NAMALWA (cell line): ENCODE results near the gene TARDBP.
"Not testable (repeated sequence)": the region's sequence is repeated elsewhere in the genome, so short reads cannot be mapped to it uniquely, and the experiment has no call there.

ENCODE experiments used
- DNase-seq: peaks from one replicate; pipeline ENCODE4 v3.0.0-alpha.2; 2015; ENCODE audit warnings: low spot score

Gene TARDBP

DNA sequence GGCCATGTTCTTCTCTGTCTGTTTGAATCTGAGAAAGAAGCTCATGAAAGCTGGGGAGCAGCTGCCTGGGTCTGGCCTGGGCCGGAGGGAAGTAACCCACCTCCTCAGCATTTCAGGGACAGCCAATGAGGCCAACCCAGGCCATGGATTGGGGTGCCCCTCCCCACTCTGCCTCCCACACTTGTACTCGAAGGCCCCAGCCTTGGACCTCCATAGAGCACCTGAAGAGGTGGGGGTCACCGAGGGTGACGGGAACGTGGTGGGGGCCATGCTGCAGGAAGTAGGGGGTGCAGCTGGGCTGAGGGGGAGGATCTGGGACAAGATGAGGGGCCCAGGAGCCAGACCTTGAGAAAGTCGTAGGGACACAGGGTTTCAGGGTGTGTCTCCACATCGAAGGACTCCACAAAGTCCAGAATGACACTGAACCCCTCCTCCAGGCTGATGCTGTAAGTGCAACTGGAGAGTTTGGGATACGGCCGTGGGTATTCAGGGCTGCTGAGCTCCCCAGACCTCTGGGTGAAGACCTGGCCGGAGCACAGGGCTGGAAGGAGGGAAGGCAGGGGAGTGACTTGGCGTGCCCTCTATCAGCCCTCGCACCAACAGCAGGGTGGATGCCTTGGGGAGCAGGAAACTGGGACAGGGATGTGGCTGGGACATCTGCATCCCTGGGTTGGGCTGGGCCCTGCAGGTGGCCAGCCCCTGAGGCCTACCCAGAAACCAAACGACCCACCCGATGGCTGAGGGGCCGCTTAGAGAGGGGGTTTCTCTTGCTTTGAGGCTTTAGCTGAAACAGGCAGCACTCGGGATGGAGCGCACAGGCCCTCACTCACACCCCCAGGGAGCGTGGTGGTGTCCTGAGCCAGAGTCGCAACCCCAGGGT, 30.8 kb downstream of the TARDBP start:
- no peak for DNase-seq

DNA sequence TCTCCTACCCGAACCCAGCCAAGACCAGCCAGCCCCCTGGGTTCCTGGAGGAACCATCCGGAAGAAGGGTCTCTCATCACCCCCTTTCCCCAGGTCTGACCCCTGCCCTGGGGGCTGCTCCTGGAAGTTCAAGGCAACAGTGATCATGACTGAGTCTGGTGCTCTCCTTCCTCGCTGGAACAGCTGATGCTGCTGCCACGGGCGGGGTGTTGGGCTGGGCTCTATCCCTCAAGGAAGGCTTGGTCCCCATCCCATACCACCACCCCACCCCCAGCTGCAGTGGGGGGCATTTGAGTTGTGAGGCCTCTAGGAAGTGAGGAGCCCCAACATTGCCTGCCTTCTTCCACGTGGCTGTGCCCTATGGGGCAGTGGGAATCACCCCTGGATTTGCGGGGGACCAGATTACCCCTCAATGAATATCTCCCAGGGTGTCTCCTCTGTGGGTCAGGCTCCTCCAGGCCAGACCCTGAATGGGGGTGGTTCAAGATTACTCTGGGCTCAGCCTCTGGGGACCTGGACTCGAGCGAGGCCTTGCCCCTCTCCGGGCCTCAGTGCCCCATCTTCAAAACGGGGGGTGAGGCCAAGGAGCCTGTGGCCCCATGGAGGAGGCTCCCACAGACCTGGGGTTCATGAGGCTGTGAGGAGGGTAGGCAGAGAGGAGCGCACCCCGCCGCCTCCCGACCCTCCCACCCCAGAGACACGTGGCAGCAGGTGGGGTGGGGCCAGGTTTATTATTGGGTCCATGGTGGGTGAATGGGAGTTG, 31.8 kb downstream of the TARDBP start:
- DNase-seq: no peak

- DNase-seq: no peak
Observed at GRCh38 chr1:11044849-11045427, 32.5 kb downstream of the TARDBP start.

DNA sequence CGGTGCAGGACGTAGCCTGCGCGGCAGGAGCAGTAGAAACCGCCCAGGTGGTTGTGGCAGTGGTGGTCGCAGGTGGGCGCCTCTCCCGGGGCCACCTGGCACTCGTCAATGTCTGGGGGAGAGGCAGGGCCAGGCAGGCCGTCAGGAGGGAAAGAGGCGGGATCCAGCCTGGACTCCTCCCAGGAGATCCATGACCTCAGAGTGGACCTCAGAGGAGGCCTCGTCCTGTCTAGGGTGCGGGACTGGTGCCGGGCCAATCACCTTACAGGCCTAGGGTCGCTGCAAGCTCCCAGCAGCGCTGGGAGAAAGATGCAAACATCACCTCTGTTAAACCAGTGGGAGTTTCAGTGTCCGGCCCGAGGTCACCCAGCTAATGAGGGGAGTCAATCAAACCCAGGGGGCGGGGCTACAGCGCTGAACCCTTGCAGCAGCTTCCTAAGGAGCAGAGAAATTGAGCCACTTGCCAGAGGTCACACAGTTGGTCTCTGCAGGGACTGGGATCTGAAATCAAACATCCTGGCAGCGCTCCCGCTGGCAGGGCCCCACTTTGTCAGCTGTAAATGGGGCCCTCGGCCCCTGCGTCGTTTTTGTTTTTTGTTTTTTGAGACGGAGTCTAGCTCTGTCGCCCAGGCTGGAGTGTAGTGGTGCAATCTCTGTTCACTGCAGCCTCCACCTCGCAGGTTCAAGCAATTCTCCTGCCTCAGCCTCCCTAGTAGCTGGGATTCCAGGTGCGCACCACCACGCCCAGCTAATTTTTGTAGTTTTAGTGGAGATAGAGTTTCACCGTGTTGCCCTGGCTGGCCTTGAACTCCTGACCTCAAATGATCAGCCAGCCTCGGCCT, 33.2 kb downstream of the TARDBP start:
- peak; percentile 46 for DNase-seq

- DNase-seq: no peak
Observed at GRCh38 chr1:11046270-11046566, 33.8 kb downstream of the TARDBP start.

- no peak for DNase-seq
Observed at GRCh38 chr1:11046625-11047365, 34.3 kb downstream of the TARDBP start, which contains the start of gene MASP2. Gene MASP2, minus strand, starts transcription at chr1:11047239. Its CDS starts 32 bp downstream, at chr1:11047207.

DNA sequence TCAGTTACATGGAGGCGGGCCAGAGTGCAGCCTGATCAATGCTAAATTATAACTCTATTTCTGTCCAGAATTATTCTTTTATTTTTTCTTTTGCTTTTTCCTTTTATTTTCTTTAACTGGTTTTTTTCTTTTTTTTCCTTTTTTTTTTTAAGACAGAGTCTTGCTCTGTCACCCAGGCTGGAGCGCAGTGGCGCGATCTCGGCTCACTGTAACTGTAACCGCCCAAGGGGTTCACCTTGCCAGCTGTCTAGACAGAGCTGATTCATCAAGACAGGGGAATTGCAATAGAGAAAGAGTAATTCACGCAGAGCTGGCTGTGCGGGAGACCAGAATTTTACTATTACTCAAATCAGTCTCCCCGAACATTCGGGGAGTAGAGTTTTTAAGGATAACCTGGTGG, 38.7 kb downstream of the TARDBP start:
- DNase-seq: not testable (repeated sequence)

GRCh38 chr1:11051781-11052511, 39.5 kb downstream of the TARDBP start:
- no peak for DNase-seq

DNA sequence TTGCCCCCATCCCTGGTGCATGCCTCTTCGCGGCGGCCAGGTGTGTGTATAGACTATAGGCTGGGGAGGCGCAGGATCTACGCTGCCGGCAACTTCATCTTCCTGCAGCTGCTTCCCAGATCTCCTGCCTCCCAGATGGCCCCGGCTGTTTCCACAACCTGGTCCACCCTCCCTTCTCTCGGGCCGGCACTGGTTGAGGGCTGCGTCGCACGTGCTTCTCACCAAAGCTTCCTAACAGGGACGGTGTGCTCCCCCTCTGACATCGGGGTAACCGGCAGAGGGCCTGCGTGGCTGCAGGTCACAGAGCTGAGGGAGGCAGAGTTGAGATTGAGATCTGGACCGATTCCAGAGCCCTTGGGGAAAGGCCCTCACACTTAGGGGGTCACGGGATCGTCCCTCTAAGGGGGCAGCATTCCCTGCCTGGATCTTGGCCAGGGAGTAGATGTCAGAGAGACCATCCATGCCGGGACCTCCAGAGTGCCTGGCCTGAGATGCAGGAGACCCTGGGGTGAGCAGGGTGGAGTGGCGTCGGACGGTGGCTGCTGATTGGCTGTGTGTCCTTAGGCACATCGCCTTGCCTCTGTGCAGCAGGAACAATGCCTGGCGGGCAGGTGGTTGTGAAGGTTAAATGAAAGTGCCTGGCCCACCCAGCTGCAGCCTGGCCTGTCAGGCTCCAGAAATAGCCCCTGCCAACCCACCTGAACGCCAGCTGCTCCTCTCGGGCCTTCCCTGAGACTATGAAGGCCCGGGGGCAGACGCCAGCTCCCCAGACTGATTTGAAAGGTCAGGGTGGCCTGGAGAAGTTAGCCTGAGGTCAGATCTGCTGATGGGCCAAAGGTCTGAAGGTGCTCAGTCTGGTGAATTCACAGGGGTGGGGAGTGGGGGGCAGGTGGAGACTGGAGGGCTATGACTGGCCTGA, 40.6 kb downstream of the TARDBP start:
- peak; percentile 55 for DNase-seq

DNA sequence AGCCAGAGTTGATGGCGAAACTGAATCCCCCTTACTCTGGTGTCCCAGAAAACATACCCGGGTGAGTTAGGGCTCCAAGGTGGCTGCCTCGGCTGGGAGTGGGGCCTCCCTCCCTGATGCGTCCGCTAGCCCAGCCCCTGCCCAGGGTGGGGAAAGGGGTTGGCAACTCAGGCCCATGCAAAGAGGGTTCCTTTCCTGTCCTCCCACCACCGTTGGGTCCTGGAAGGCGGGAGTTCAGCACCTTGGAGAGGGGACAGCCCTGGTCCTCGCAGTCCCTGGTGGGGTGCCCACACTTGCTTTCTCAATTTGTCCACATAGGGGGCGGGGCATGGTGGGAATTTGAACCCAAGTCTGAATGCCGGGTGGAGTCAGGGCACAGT, 41.3 kb downstream of the TARDBP start:
- DNase-seq: peak; percentile 51

DNA sequence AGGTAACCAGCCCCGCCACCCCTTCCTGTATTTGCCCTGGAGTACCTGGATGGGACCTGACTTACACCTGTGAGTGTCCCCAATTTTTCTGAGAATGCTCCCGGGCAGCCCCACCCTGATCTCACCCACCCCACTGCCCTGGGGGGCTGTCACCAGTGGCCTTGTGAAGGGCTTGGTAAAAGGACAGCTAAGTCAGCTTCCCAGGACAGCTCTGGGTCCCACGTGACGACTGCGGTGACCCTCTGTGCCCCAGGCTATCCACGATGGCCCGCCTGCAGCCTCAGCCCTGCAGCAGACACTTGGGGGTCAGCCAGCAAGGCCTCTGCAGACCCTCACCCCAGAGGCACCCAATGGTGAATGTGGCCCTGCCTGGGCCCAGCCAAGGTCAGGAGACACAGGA, 41.7 kb downstream of the TARDBP start:
- no peak for DNase-seq

DNA sequence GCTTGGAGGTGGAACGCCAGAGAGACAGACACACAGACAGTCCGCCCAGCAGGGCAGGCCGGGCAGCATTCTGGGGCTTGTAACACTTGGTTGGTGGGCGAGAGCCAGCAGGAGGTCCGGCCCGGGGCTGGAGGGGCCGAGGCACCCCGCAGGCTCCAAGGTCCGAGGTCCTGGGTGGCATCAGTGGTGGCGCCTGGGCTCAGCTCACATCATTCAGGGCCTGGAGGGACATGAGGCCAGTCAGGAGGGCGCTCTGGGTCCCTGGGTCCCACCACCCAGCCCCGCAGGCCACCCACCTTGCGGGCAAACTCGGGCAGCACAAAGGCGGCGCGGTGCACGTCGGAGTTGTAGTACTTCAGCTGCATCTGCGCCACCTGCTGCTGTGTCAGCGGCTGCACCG, 42.2 kb downstream of the TARDBP start:
- no peak for DNase-seq

GRCh38 chr1:11055676-11056075, 43.2 kb downstream of the TARDBP start:
- no peak for DNase-seq

DNA sequence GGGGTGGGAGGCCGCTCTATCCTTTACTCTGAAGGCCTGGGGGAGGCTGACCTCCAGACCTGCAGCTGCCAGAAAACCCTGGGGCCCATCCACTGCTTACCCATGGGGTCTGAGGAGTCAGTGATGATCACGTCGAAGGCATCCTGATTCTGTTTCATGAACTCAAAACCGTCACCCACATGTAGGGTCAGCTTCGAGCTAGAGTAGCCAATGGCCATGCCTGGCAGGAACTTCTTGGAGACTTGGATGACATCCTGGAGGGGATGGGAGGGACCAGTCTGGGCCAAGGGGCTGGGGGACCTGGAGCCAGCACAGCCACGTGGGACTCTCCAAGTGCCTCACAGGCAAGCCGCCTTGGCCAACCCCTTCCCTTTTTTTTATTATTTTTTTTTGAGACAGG, 44.0 kb downstream of the TARDBP start:
- DNase-seq: no peak

- DNase-seq: no peak
Observed at GRCh38 chr1:11057477-11057876, 45.0 kb downstream of the TARDBP start.

GRCh38 chr1:11058026-11058425, 45.6 kb downstream of the TARDBP start:
- no peak for DNase-seq

- DNase-seq: no peak
Observed at GRCh38 chr1:11058595-11059154, 46.2 kb downstream of the TARDBP start.

- peak; percentile 57 for DNase-seq
Observed at GRCh38 chr1:11059155-11059967, 46.9 kb downstream of the TARDBP start.
